Panc1 (cell line): ENCODE data around the gene GMCL2. TPM values are rescaled to one million over a fixed set of nuclear protein-coding genes. Genes with fewer than 3 reads are reported as not detected.

Source experiments
- ATAC-seq: fragments of 200-7000 bp; cut with Tn5 transposase; 2 replicates; pipeline ENCODE4 v1.9.1; 2020; ENCODE audit warnings: mild to moderate bottlenecking, moderate library complexity
- BruUV-seq: library from RNA; stranded (reverse); fragments of 400-500 nt; replicated peaks from 2 replicates; lab custom pipeline; 2021; lab: Mats Ljungman, UMichigan
- CTCF ChIA-PET: fragments of 300-600 bp; sonication (Branson Sonifier 250); formaldehyde crosslinking; loops from one replicate; lab custom pipeline; 2022; ENCODE audit warnings: antibody characterized with exemption; lab: Charles Lee
- POLR2A ChIA-PET: fragments of 300-600 bp; sonication (Branson Sonifier 250); formaldehyde crosslinking; loops from one replicate; lab custom pipeline; 2022; ENCODE audit warnings: antibody characterized with exemption; lab: Charles Lee
- DNase-seq: peaks from one replicate; pipeline ENCODE4 v3.0.0-alpha.2; 2010; ENCODE audit warnings: low read depth, low spot score
- H3K27ac ChIP-seq: 2 replicates; pipeline ENCODE4 v1.5.1; 2011; ENCODE audit warnings: mild to moderate bottlenecking, low read length, inconsistent platforms
- H3K27me3 ChIP-seq: fragments of 200-500 bp; sonication (Bioruptor generic); 2 replicates; pipeline ENCODE4 v1.6.0; 2014; ENCODE audit warnings: low read length, inconsistent platforms; ENCODE audit not compliant: control insufficient read depth, insufficient read depth
- H3K36me3 ChIP-seq: fragments of 200-500 bp; sonication (Bioruptor generic); 2 replicates; pipeline ENCODE4 v1.5.1; 2014; ENCODE audit warnings: inconsistent platforms, mild to moderate bottlenecking, low read length, moderate library complexity; ENCODE audit not compliant: control insufficient read depth, insufficient read depth
- H3K4me1 ChIP-seq: 2 replicates; pipeline ENCODE4 v1.5.1; 2011; ENCODE audit warnings: inconsistent platforms, mild to moderate bottlenecking, low read length, moderate library complexity; ENCODE audit not compliant: control insufficient read depth, insufficient read depth
- H3K4me3 ChIP-seq, 2 experiments: 2 replicates each; pipeline ENCODE4 v1.5.1; 2011 to 2012; ENCODE audit warnings: low read depth in 2 of 2, low read length in 2 of 2, mild to moderate bottlenecking in 2 of 2, inconsistent platforms in 1 of 2, moderate library complexity in 1 of 2
- H3K9me3 ChIP-seq: fragments of 200-500 bp; sonication (Bioruptor generic); 2 replicates; pipeline ENCODE4 v1.5.1; 2014; ENCODE audit warnings: low read depth, mild to moderate bottlenecking, inconsistent platforms, low read length, moderate library complexity; ENCODE audit not compliant: control insufficient read depth, insufficient read depth
- POLR2AphosphoS5 ChIP-seq: IDR thresholded peaks from 2 replicates; pipeline ENCODE4 v1.6.1; 2012; ENCODE audit warnings: mild to moderate bottlenecking, low read depth, low read length, moderate library complexity
- SIN3A ChIP-seq: IDR thresholded peaks from 2 replicates; pipeline ENCODE4 v1.6.1; 2012; ENCODE audit warnings: low read depth, mild to moderate bottlenecking, low read length, moderate library complexity, borderline replicate concordance; ENCODE audit not compliant: insufficient read depth
- TCF7L2 ChIP-seq: IDR thresholded peaks from 2 replicates; pipeline ENCODE4 v1.6.1; 2011; ENCODE audit warnings: mild to moderate bottlenecking, low read depth, low read length, inconsistent platforms
- in situ Hi-C: cut with HindIII; loops from 2 replicates; pipeline ENCODE4 v1.10.0; 2016; ENCODE audit warnings: low sequenced_read_pairs, low pct_unique_long_range_greater_than_20kb
- intact Hi-C: fragments of 100-400 bp; cut with micrococcal nuclease; formaldehyde crosslinking; loops from one replicate; pipeline ENCODE4 v1.10.0; 2022; ENCODE audit not compliant: unreplicated experiment
- total RNA-seq: library from RNA; stranded (reverse); gene quantifications from one replicate; pipeline ENCODE4 v1.2.1, GENCODE V29; 2021; ENCODE audit not compliant: unreplicated experiment
- TF ChIP-seq, protein P1 (sequence below): fragments of 450-650 bp; IDR thresholded peaks from 2 replicates; pipeline ENCODE4 v1.5.1; 2017; ENCODE audit warnings: mild to moderate bottlenecking
- TF ChIP-seq, protein P2 (sequence below), 2 experiments: IDR thresholded peaks; 2 replicates each; pipeline ENCODE4 v1.6.1; 2011 to 2012; ENCODE audit warnings: low read depth in 2 of 2, control low read depth in 1 of 2, low read length in 1 of 2, mild to moderate bottlenecking in 1 of 2, moderate library complexity in 1 of 2; ENCODE audit not compliant: insufficient read depth in 1 of 2

GMCL2 gene
- total RNA-seq, 1 experiment from 2014 or later: not detected

DNA sequence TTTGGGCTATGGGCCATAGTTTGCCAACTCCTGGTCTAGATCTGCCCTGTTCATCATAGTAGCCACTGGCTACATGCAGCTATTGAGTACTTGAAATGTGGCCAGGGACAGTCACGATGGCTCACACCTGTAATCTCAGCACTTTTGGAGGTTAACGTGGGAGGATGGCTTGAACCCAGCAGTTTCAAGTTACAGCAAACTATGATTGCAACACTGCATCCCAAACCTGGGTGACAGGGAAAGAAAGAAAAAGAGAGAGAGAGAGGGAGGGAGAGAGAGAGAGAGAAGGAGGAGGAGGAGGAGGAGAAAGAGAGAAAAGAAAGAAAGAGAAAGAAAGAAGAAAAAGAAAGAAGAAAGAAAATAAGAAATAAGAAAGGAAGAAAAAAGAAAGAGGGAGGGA, 5.1 kb upstream of the GMCL2 start:
- ATAC-seq: no peak
- POLR2A ChIA-PET: no interaction called here
- H3K4me1 ChIP-seq: no peaks in the 10 kb centered on the region
- no peaks in the 10 kb centered on the region for H3K27me3 ChIP-seq
- TF ChIP-seq TCF7L2 (no peak), POLR2AphosphoS5 (no peak), SIN3A (no peak)
- TF ChIP-seq, protein P1, sequence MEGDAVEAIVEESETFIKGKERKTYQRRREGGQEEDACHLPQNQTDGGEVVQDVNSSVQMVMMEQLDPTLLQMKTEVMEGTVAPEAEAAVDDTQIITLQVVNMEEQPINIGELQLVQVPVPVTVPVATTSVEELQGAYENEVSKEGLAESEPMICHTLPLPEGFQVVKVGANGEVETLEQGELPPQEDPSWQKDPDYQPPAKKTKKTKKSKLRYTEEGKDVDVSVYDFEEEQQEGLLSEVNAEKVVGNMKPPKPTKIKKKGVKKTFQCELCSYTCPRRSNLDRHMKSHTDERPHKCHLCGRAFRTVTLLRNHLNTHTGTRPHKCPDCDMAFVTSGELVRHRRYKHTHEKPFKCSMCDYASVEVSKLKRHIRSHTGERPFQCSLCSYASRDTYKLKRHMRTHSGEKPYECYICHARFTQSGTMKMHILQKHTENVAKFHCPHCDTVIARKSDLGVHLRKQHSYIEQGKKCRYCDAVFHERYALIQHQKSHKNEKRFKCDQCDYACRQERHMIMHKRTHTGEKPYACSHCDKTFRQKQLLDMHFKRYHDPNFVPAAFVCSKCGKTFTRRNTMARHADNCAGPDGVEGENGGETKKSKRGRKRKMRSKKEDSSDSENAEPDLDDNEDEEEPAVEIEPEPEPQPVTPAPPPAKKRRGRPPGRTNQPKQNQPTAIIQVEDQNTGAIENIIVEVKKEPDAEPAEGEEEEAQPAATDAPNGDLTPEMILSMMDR: no peak
- TF ChIP-seq, protein P2, sequence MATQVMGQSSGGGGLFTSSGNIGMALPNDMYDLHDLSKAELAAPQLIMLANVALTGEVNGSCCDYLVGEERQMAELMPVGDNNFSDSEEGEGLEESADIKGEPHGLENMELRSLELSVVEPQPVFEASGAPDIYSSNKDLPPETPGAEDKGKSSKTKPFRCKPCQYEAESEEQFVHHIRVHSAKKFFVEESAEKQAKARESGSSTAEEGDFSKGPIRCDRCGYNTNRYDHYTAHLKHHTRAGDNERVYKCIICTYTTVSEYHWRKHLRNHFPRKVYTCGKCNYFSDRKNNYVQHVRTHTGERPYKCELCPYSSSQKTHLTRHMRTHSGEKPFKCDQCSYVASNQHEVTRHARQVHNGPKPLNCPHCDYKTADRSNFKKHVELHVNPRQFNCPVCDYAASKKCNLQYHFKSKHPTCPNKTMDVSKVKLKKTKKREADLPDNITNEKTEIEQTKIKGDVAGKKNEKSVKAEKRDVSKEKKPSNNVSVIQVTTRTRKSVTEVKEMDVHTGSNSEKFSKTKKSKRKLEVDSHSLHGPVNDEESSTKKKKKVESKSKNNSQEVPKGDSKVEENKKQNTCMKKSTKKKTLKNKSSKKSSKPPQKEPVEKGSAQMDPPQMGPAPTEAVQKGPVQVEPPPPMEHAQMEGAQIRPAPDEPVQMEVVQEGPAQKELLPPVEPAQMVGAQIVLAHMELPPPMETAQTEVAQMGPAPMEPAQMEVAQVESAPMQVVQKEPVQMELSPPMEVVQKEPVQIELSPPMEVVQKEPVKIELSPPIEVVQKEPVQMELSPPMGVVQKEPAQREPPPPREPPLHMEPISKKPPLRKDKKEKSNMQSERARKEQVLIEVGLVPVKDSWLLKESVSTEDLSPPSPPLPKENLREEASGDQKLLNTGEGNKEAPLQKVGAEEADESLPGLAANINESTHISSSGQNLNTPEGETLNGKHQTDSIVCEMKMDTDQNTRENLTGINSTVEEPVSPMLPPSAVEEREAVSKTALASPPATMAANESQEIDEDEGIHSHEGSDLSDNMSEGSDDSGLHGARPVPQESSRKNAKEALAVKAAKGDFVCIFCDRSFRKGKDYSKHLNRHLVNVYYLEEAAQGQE (IDR thresholded peaks at IDR 0.05; ENCODE audit: insufficient read depth in 1 of 2, low read depth in 2 of 2, low read length in 1 of 2): no peak
- no peaks in the 10 kb centered on the region for H3K36me3 ChIP-seq
- no peak overlapping the region for H3K27ac ChIP-seq
- BruUV-seq: no TSS peak
- no peaks in the 10 kb centered on the region for H3K9me3 ChIP-seq
- H3K4me3 ChIP-seq: no peak overlapping the region
- DNase-seq: no peak
- intact Hi-C loops: no loop called here
- in situ Hi-C loops: no loop called here
- CTCF ChIA-PET: no interaction called here

DNA sequence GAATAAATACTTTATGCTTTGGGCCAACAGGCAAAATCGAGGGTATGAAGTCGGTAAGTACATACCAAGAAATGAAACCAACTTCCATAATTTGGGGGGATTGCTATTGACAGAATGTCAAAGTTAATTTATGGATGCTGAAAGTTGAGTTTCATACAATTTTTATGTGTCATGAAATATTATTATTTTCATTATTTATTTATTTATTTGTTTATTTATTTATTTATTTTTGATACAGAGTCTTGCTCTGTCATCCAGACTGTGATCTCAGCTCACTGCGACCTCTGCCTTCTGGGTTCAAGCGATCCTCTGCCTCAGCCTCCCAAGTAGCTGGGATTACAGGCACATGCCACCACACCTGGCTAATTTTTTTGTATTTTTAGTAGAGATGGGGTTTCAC, 4.5 kb upstream of the GMCL2 start:
- BruUV-seq: no TSS peak
- intact Hi-C loops: no loop called here
- CTCF ChIA-PET: no interaction called here

More for the DNA sequence above, 4.5 kb upstream of the GMCL2 start:
- Histone ChIP-seq H3K9me3 (no peaks in the 10 kb centered on the region), H3K4me3 (no peak overlapping the region), H3K27me3 (no peaks in the 10 kb centered on the region), H3K27ac (no peak overlapping the region), H3K36me3 (no peaks in the 10 kb centered on the region), H3K4me1 (no peaks in the 10 kb centered on the region)
- in situ Hi-C loops: no loop called here
- ATAC-seq (no peak), DNase-seq (no peak)
- TF ChIP-seq, protein P1: no peak
- no peak for TF ChIP-seq TCF7L2
- TF ChIP-seq POLR2AphosphoS5: no peak
- no peak for TF ChIP-seq SIN3A
- TF ChIP-seq, protein P2 (IDR thresholded peaks at IDR 0.05; ENCODE audit: insufficient read depth in 1 of 2, low read depth in 2 of 2, low read length in 1 of 2): no peak
- POLR2A ChIA-PET: no interaction called here
